Stimulated activated CD4-positive, alpha-beta T cell treated with anti-CD3 and anti-CD28 coated beads, Interleukin-2, amount 100 ng/mL, for 48 hours (primary cell): ENCODE results near the gene TOMM7.

Experiments
- DNase-seq, 2 donors: peaks; one replicate each; pipeline ENCODE4 v3.0.0-alpha.2; 2020

The TOMM7 gene

DNA sequence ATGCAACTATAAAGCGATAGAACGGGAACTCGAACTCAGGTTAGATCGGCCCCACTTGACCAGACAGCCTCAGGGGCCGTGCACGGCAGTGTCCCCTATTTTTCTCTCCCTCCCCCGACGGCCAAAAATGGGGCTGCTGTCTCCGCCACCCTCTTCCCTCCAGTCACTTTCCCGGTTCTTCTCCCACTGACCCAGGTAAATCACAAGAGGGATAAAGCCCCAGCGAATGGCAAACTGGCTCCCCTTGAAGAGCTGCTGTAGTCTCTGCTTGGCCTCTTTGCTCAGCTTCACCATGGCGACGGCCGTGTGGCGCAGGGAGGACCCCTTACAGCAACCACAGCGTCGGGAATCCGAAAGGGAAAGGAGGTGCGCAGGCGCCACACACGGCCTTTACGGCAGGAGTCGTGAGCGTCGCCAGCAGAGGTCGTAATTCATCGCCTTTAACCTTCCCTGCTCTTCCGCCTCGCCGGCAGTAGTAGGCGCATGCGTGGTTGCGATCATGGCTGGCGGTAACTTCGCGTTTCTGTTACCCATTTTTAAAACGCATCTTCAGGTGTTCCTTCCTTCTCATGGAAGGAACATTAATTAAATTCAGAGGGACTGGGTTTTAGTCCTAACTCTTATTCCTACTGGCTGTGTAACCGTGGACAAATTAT is at the start of gene TOMM7:
TSS of gene TOMM7 (minus strand) at position 364 of the 656 bp plus-strand sequence. CDS start at position 294, 70 bp downstream.
- peak; percentile 74 to 82 for DNase-seq

GRCh38 chr7:22872096-22872807 is 49.6 kb upstream of the TOMM7 start:
- DNase-seq: no peak

DNA sequence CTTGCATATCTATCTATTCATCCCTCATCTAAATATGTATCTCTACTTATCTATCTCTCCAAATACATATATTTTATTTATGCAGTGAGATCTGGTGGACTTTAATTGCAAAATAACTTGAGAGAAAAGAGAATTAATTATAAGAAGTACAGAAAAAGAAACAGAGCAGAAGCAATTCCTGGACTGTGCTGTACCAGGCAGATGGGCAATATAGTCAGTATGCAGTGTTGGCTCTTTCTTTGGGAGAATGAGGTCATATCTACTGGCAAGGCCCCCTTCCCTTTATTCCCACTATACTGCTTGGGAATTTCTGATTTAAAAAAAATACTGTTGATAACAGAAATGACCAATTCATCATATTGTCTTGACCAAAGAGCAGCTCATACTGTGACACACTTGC is 49.0 kb upstream of the TOMM7 start:
- no peak for DNase-seq

DNA sequence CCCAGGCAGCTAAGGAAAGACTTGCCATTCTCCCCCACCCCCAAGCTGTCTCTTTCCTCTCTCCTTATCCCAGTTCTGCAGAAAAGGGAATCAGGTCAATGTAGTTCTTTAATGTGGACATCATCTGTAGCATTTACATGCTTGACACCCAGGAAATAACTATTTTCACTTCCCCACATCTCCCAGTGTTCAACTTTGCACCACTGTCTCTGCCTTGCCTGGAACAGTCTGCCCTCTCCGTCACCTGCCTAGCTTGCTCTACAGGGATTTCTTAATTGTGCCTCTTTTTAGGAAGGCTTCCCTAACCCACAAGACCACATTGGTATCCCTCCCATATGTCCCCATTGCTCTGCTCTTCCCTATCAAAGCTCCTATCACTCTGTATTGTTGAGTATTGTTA is 45.9 kb upstream of the TOMM7 start:
- DNase-seq: no peak

DNA sequence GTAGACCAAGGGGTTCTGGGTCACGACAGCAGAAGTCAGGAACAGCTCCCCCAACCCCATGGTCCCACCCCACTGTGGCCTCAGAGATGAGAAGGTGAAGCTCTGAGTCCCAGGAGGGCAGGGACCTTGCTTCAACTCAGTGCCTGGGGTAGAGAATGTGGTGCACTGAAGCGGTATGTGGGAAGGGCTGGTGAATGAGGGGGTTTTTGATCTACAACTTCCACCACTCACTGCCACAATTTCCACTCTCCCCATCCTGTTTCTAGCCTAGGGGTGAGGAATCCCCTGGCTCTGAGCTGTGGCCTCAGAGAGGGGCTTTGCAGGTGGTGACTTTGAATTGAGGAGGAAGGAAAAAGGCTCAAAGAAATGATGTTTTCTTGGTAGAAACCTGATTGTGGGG is 44.9 kb upstream of the TOMM7 start:
- no peak for DNase-seq

DNA sequence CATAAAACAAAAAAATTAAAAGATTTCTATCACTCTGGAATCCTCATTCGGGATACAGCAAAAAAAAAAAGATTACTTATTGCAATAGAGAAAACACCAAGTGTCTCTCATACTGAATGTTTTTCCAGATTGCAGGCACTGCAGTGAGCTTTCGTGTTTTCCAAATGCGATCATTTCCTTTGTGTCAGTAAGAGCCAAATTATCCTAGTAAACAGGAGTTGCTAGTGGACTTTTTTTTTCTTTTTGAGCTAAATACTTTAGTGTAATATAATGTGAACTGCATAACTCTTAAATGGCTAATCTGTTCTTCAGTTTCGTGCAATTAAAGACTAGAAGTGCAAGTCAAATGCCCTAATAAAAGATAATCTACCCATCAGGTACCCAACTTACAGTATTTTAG is 44.4 kb upstream of the TOMM7 start:
- DNase-seq: no peak

GRCh38 chr7:22865602-22865960 is 42.9 kb upstream of the TOMM7 start:
- DNase-seq: no peak

DNA sequence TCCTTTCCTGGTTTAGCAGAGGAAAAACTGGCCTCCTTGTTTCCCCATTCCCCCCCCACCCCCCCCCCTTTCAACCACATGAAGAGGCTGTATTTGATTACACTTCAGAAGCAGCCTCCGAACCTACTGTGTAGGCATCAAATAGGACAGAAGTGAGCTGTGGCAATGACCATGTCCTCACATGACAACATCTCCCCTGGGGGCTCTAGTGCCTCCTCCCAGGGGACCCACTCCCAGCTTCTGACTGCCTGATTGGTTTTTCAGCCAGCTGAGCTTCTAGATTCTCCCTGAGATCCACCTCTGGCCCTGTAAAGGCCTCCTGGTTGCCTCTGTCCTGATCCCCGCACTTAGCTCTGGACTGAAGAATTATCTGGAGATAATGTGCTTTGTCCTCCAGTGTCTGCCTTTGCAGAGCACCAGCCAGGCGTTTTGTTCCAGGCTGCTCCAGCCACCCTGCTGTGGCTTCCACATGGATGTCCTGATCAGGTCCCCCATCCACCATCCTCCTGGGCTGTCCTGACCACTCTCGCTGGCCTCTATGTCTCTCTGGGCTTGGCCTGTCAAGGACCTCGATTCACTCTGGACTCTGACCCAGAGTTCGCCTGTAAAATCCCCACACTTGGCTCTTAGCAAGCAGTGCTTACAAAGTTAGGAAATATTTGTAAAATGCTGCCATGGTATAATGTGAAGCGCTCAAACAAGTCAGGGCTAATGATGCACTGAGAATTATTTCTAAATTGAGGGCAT is 42.4 kb upstream of the TOMM7 start:
- DNase-seq: no peak

DNA sequence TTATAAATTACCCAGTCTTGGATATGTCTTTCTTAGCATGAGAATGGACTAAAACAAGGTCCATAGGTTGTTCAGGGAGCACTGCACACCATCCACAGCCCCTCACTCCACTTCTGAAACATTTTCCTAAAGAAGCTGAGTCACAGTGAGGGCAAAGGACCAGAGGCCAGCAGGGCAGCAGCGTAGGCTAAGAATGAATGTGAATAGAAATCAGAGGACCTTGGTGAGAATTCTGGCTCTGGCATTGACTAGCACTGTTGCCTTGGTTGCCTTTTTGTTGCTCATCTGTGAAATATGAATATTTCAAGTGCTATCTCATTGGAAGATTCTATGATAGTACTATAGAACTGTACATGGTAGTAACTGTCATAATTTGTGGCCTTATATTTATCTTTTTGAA is 41.7 kb upstream of the TOMM7 start:
- no peak for DNase-seq

DNA sequence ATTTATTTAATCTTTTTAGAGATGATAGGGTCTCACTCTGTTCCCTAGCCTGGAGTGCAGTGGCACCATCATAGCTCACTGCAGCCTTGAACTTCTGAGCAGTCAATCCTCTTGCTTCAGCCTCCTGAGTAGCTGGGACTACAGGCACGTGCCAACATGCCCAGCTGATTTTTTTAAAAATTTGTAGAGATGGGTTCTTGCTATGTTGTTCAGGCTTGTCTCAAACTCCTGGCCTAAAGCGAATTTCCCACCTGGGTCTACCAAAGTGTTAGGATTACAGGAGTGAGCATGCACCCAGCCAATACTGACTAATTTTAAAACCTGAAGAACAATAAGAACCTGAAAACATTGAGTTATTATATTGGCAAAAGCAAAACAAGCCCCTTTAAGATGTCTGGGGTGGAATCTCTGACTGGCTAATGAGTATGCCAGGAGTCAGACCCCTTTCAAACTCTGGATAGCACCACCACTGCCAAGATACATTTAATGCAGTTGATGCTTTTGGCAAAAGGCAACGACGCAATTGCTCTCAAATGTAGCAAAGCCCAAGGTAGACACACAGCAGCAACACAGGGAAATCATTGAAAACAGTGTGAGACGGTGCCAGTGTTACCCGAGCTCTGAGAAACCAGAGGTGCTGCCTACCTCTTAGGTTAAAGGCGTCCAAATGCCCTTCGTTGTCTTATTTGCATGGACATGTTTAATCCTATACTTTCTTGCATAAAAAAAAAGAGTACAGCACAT is 40.7 kb upstream of the TOMM7 start:
- DNase-seq: no peak

DNA sequence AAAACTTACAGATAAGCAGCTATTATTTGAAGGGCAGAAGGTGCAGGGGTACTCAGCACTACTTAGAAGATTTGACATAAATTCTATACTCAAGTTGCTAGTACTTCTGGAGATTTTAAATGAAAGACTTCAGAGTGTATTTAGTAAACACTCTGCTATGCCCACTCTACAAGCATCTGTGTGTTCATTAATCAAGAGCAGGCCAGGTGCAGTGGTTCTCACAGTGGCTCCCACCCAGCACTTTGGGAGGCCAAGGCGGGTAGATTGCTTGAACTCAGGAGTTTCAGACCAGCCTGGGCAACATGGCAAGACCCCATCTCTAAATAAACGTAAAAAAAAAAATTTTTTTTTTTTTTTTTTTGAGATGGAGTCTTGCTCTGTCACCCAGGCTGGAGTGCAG is 38.9 kb upstream of the TOMM7 start:
- DNase-seq: no peak

- no peak for DNase-seq
These were observed 38.3 kb upstream of the TOMM7 start for GRCh38 chr7:22860784-22861482.

DNA sequence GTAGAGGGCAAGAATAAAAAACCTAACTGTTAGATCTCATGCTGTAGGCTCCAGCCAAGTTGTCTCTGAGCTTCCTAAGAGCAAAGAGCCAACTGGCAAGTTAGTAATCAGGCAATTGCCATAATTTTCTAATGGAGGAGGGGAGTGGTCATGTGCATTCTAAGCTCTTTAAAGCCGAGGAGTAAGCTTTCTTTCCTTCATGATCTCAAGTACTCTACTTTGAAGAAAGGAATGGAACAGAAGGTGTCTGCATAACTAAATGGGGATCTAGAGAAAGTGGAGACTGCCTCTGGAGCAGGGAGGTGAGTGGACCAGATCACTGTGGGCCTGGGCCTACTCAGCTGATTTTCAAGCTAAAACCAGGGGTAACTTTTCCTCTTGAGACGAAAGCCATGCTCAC is 37.7 kb upstream of the TOMM7 start:
- no peak for DNase-seq

GRCh38 chr7:22859641-22860290 is 37.1 kb upstream of the TOMM7 start:
- DNase-seq: no peak

DNA sequence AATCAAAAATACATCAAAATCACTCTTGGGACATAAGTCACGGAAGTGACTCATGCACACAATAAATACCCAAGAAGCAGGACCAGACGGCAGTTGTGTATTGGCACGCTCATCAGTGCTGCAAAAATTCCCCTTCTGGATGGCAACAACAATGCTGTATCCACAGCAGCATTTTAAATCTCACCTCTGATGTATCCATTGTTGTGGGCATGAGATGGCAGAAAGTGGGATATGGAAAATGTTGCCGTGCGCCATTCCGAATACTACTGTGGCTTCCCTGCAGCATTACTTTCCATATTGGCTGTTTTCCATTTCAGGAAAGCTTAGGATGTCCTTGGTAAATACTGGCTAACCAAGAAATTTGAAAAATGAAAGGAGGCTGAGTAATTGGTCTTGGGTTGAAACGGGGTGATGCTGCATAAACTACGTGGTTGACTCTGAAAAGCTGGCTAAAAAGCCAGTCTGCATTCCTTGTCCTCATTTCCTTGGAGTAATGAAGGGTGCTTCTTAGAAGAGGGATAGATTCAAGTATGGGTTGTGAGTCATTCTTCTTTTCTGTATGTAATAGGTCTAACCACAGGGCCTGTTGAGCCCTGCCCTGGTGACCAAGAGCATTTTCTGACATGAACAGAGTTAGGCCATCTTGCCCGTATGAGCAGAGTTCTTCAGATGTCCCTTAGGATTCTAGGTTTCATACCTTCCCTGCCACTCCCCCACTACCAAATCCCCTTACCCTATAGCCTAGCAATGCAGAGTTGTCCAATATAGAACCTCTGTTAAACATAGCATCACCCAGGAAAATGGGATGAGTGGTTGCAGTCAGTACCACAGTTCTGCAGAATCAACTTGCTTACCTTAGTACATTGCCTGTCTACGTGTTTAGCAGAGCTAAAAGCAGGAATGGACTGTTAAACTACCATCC is 36.3 kb upstream of the TOMM7 start:
- no peak for DNase-seq

DNA sequence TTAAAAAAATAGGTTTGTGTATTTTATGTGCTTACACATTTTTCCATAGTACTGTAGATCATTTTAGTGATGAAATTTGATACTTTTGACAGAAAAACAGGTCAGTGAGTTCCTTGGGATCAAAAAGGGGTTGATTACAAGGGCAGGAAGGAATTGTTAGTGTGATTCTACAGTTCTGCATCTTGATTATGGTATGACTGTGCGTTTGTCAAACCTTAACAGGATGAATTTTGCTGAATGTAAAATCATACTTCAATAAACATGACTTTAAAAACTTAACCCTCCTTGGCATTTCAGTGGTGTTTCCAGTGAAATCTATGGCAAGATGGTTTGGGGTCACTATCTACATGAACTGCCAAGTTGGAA is 35.6 kb upstream of the TOMM7 start:
- DNase-seq: no peak

DNA sequence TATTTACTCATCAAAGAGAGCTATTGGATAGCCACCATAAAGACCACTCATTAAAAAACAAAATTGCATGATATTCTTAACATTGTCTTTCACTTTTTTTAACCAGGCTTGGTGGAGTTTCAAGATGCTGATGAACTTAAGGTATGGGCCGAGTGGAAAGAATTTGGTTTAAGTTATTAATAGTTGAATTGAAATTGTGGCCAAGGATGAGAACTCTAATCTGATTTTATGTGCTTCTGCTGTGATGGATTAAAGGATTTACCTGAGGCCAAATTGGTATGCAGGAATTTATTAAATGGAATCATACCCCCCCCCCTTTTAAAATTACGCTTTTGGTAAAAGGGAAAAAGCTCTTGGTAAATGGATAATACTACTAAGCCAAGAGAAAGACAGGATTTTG is 33.8 kb upstream of the TOMM7 start:
- DNase-seq: no peak

GRCh38 chr7:22855049-22855392 is 32.4 kb upstream of the TOMM7 start:
- DNase-seq: no peak

GRCh38 chr7:22854158-22855048 is 31.8 kb upstream of the TOMM7 start:
- peak; percentile 71 to 81 for DNase-seq

GRCh38 chr7:22853674-22854157 is 31.1 kb upstream of the TOMM7 start:
- DNase-seq: peak in 1 of 2 donors; percentile 28
